HG03159 (cell line): ENCODE measurements around the gene SCARB1.
"Not testable (repeated sequence)": the region's sequence is repeated elsewhere in the genome, so short reads cannot be mapped to it uniquely, and the experiment has no call there.

Experiments
- ATAC-seq: cut with Tn5 transposase; IDR thresholded peaks from one replicate; pipeline ENCODE4 v1.9.1; 2021; ENCODE audit warnings: mild to moderate bottlenecking, moderate library complexity; ENCODE audit not compliant: unreplicated experiment

The SCARB1 gene

GRCh38 chr12:124884587-124885438 lies 21.1 kb upstream of the SCARB1 start:
- ATAC-seq, result peak; percentile 83

GRCh38 chr12:124883263-124884130 lies 19.8 kb upstream of the SCARB1 start:
- ATAC-seq, result no peak

GRCh38 chr12:124881123-124881522 lies 17.5 kb upstream of the SCARB1 start:
- ATAC-seq, result no peak

GRCh38 chr12:124880335-124880734 lies 16.7 kb upstream of the SCARB1 start:
- not testable (repeated sequence) for ATAC-seq

GRCh38 chr12:124878795-124879516 lies 15.3 kb upstream of the SCARB1 start:
- ATAC-seq, result no peak

GRCh38 chr12:124877423-124877822 lies 13.8 kb upstream of the SCARB1 start:
- no peak for ATAC-seq

GRCh38 chr12:124876171-124876570 lies 12.5 kb upstream of the SCARB1 start:
- no peak for ATAC-seq

GRCh38 chr12:124875803-124876132 lies 12.1 kb upstream of the SCARB1 start:
- no peak for ATAC-seq

- no peak for ATAC-seq
Measured at GRCh38 chr12:124874988-124875802, 11.5 kb upstream of the SCARB1 start.

GRCh38 chr12:124874188-124874587 lies 10.5 kb upstream of the SCARB1 start:
- ATAC-seq, result no peak

GRCh38 chr12:124872068-124872719 lies 8.5 kb upstream of the SCARB1 start:
- no peak for ATAC-seq

- no peak for ATAC-seq
Measured at GRCh38 chr12:124871297-124871696, 7.6 kb upstream of the SCARB1 start.

GRCh38 chr12:124870515-124870914 lies 6.9 kb upstream of the SCARB1 start:
- no peak for ATAC-seq

GRCh38 chr12:124869059-124869665 lies 5.5 kb upstream of the SCARB1 start:
- ATAC-seq, result no peak

- no peak for ATAC-seq
Measured at GRCh38 chr12:124868252-124869058, 4.8 kb upstream of the SCARB1 start.

GRCh38 chr12:124867401-124867930 lies 3.8 kb upstream of the SCARB1 start:
- ATAC-seq, result no peak

- no peak for ATAC-seq
Measured at GRCh38 chr12:124866883-124867400, 3.3 kb upstream of the SCARB1 start.

- no peak for ATAC-seq
Measured at GRCh38 chr12:124866195-124866882, 2.7 kb upstream of the SCARB1 start.
